Measurements from ENCODE around the gene MDFIC. TPM values are rescaled to one million over a fixed set of nuclear protein-coding genes. Genes with fewer than 3 reads are reported as not detected.

MDFIC gene
- total RNA-seq, 2 experiments from 2014 or later: 53.5 to 55.3 TPM

DNA sequence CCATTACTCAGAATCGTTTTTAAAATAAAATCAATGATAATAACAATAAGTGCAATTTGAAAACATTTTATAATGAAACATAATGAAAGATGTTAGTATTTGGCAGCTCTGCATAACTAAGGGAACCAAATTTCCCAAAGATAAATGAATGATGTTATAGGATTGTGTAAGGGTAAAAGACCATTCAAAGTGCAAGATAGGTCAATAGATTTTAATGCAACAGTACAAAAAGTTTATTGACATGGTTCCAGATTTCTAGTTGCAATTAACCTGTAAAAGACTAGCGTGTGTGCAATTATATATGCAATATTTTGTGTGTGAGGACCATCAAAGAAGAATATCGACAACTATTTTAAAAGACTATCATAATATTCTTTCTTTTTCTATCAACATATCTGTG lies 122.3 kb downstream of the MDFIC start:
- ATAC-seq: no peak
- H3K9me3 Mint-ChIP-seq: no peaks in the 10 kb centered on the region
- H3K4me3 Mint-ChIP-seq: no peak overlapping the region
- TF ChIP-seq, protein P1, sequence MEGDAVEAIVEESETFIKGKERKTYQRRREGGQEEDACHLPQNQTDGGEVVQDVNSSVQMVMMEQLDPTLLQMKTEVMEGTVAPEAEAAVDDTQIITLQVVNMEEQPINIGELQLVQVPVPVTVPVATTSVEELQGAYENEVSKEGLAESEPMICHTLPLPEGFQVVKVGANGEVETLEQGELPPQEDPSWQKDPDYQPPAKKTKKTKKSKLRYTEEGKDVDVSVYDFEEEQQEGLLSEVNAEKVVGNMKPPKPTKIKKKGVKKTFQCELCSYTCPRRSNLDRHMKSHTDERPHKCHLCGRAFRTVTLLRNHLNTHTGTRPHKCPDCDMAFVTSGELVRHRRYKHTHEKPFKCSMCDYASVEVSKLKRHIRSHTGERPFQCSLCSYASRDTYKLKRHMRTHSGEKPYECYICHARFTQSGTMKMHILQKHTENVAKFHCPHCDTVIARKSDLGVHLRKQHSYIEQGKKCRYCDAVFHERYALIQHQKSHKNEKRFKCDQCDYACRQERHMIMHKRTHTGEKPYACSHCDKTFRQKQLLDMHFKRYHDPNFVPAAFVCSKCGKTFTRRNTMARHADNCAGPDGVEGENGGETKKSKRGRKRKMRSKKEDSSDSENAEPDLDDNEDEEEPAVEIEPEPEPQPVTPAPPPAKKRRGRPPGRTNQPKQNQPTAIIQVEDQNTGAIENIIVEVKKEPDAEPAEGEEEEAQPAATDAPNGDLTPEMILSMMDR (IDR thresholded peaks at IDR 0.05): no peak
- no peaks in the 10 kb centered on the region for H3K27me3 Mint-ChIP-seq
- H3K36me3 Mint-ChIP-seq (ENCODE audit: low read depth): no peaks in the 10 kb centered on the region
- no peak overlapping the region for H3K27ac Mint-ChIP-seq
- no peak for DNase-seq
- peaks cover 4% of the 10 kb centered on the region for H3K4me1 Mint-ChIP-seq (ENCODE audit: low read depth)
- CTCF ChIA-PET: interaction anchor here (1.0 kb wide), 1 partner anchor 8 kb away, joined by 3 read pairs; no protein-coding TSS in a partner anchor
- intact Hi-C loops (cut with micrococcal nuclease): no loop called here
- POLR2A ChIA-PET: no interaction called here

DNA sequence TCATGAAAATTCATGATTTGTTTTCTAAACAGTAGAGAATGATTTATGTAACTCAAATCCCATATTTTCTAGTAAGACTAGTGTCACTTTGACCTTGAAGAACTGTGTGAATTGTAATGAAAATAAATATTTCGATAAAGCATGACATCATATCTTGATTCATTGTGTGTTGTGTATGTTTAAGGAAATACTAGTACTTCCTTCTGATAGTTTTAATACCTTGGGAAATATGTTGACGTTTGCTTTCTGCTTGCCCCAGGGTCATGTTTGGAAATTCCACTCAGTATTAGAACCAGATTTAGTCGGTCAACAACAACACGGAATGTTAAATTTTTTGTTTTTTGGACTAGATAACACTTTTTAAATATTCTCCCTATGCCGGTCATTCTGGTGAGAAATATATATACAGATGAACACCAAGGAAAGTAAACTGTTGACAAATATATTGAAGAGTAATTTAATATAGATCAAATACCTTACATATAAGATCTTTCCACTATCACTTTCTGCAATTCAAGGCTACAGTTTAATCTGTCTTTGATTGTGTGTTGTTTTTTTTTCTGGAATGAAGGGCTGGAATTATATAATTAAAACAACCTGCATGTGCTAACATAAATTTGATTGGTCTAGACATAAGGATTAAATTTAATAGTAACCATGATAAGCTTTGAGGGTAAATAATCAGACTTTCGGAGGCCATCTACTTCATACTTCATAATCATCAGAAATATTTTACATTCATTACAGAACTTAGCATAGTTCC lies 126.2 kb downstream of the MDFIC start:
- TF ChIP-seq, protein P1 (IDR thresholded peaks at IDR 0.05): no peak
- H3K4me1 Mint-ChIP-seq (ENCODE audit: low read depth): peaks cover 4% of the 10 kb centered on the region
- H3K4me3 Mint-ChIP-seq: no peak overlapping the region
- POLR2A ChIA-PET: no interaction called here
- intact Hi-C loops (cut with micrococcal nuclease): no loop called here
- DNase-seq (no peak), ATAC-seq (no peak)
- no peaks in the 10 kb centered on the region for H3K36me3 Mint-ChIP-seq (ENCODE audit: low read depth)
- H3K27ac Mint-ChIP-seq: no peak overlapping the region
- CTCF ChIA-PET: interaction anchor here (1.1 kb wide), 1 partner anchor 184 kb away, joined by 5 read pairs; no protein-coding TSS in a partner anchor
- H3K9me3 Mint-ChIP-seq: no peaks in the 10 kb centered on the region
- H3K27me3 Mint-ChIP-seq: no peaks in the 10 kb centered on the region

GRCh38 chr7:115052706-115053105 lies 130.8 kb downstream of the MDFIC start:
- TF ChIP-seq, protein P1 (IDR thresholded peaks at IDR 0.05): no peak
- Mint-ChIP-seq H3K27ac (no peak overlapping the region), H3K4me3 (no peak overlapping the region), H3K27me3 (no peaks in the 10 kb centered on the region), H3K9me3 (no peaks in the 10 kb centered on the region), H3K4me1 (ENCODE audit: low read depth) (no peaks in the 10 kb centered on the region), H3K36me3 (ENCODE audit: low read depth) (no peaks in the 10 kb centered on the region)
- intact Hi-C loops (cut with micrococcal nuclease): no loop called here
- ATAC-seq (no peak), DNase-seq (no peak)
- ChIA-PET CTCF (interaction anchor here (0.6 kb wide), 1 partner anchor 155 kb away, joined by 3 read pairs; no protein-coding TSS in a partner anchor), POLR2A (no interaction called here)

DNA sequence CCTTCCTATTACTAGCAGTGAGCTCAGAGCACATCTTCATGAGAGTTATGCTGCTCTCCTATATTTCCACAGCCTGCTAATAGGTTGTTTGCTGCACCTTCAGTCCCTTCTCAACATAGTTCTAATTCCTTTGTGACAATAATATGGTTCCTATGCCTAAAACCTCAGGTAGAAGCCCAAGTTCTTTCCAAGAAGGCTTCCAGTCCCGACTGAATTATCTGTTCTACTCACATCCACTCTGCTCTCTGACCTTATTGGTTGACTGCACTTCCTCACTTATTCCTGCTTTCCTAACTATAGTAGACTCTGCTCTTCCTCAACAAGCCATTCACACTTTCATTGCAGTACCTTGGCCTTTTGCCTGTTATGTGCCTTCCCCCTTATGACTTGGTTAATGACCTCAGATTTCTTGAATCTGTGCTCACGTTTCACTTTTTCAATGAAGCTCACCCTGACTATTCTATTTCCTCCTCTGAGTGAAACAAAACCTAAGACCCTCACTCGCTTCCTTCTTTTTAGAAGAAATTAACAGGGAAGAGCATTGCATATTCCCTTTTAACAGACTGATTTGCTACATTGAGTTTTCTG lies 132.7 kb downstream of the MDFIC start:
- H3K27ac Mint-ChIP-seq: no peak overlapping the region
- H3K36me3 Mint-ChIP-seq (ENCODE audit: low read depth): no peaks in the 10 kb centered on the region
- ATAC-seq (no peak), DNase-seq (no peak)
- no peaks in the 10 kb centered on the region for H3K27me3 Mint-ChIP-seq
- no peaks in the 10 kb centered on the region for H3K9me3 Mint-ChIP-seq
- no peak overlapping the region for H3K4me3 Mint-ChIP-seq
- CTCF ChIA-PET: no interaction called here
- TF ChIP-seq, protein P1 (IDR thresholded peaks at IDR 0.05): no peak
- intact Hi-C loops (cut with micrococcal nuclease): no loop called here
- H3K4me1 Mint-ChIP-seq (ENCODE audit: low read depth): no peaks in the 10 kb centered on the region
- POLR2A ChIA-PET: no interaction called here

DNA sequence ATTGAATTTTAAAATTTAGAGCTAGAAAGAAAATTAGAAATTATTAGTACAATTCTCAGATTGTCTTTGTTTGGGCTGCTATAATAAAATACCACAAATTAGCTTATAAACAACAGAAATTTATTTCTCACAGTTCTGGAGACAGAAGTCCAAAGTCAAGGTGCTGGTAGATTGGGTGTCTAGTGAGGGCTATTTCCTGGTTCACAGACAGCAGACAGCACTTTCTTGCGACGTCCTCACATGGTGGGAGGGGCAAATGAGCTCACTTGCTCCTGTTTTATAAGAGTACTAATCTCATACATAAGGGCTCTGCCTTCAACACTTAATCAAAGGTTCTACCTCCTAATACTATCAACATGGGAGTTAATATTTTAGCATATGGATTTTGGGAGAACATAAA lies 134.1 kb downstream of the MDFIC start:
- intact Hi-C loops (cut with micrococcal nuclease): no loop called here
- Mint-ChIP-seq H3K36me3 (ENCODE audit: low read depth) (no peaks in the 10 kb centered on the region), H3K4me3 (no peak overlapping the region), H3K27ac (no peak overlapping the region), H3K27me3 (no peaks in the 10 kb centered on the region), H3K9me3 (no peaks in the 10 kb centered on the region), H3K4me1 (ENCODE audit: low read depth) (no peaks in the 10 kb centered on the region)
- no peak for DNase-seq
- ATAC-seq: no peak
- TF ChIP-seq, protein P1 (IDR thresholded peaks at IDR 0.05): no peak
- POLR2A ChIA-PET: no interaction called here
- CTCF ChIA-PET: no interaction called here
